ENCODE results near the gene ATP13A1.

ATP13A1 gene

DNA sequence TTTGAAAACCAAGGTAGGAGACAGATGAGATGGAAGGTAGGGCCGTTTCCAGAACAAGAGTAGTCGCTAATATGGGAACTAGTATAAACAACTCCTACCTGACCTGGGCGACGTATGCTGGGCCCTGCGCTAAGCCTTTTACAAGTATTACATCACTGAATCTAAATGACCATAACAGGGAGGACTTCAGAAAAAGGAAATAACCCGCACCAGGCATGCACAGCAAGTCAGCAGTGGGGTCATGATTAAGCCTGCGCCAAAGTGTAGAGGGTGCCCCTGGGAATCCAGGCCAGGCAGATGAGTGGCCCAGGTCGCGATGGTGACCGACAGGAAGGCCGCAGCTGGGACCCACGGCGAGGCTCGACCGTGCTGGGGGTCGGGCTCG is 613 bp downstream of the ATP13A1 start:
- no peak for DNase-seq (ENCODE audit: low read depth)

DNA sequence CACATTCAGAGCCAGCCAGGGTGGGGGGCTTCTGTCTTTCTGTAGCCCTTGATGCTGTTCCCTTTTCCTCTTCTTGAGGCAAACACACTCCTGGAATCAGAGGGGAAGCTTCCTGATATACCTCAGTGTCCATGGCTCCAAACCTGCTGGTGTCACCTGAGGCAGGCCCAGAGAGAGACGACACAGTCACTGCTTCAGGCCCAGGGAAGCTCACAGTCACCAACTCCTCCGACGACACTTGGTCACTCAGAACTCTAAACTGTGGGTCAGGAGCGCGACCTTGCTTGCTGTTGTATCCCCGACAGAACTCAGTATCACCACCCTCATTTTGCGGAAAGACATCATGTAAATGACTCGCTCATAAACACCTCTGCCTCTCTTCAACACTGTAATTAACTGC is 1.1 kb downstream of the ATP13A1 start:
- DNase-seq (ENCODE audit: low read depth), result no peak

DNA sequence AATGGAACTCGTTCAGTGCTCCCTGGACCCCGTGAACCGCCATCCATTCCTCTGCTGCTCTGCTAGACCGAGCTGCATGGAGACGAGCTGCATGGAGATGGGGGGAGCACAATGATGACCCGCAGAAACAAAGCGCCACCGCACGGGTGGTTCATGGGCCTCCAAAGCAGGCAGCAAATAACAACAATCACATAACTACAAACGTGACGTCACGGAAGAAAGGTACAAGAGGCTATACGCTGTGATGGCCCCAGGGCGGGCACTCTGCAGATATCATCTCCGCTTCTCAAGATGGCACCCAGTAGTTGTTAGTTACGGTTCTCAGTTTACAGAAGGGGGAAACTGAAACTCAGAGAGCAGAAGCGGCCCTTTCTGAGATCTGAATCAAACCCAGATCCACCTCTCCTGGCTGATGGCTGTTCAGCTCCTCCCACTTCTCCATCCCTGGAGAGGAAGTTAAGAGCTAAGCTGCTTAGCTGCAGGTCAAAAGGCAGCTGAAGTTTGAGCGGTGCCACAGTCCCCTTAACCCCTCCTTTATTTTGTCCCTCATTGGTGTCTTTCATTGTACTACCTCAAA is 1.7 kb downstream of the ATP13A1 start:
- DNase-seq (ENCODE audit: low read depth), result no peak

DNA sequence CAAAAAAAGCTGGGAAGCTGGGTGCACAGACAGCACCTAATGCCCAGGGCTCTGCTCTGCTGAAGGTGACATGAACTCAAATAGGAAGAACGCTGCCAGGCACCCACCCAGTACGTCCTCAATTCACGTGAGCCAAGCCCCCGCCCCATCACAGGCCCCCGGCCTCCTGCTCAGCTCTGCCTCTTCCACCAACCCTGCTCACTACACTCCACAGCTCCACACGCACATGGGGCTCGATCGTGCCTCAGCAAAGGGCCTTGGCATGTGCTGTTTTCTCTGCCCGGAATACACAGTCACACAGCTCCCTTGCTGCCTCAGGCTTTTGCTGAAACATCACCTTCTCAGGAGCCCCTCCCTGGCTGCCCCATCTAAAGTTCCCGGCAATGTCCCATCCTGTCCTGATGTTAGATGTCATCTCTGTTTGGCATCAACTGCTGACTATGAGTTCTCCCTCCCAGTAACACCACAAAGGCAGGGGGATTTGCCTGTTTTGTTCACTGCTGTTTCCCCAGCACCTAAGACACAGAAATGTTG is 2.3 kb downstream of the ATP13A1 start:
- no peak for DNase-seq (ENCODE audit: low read depth)

DNA sequence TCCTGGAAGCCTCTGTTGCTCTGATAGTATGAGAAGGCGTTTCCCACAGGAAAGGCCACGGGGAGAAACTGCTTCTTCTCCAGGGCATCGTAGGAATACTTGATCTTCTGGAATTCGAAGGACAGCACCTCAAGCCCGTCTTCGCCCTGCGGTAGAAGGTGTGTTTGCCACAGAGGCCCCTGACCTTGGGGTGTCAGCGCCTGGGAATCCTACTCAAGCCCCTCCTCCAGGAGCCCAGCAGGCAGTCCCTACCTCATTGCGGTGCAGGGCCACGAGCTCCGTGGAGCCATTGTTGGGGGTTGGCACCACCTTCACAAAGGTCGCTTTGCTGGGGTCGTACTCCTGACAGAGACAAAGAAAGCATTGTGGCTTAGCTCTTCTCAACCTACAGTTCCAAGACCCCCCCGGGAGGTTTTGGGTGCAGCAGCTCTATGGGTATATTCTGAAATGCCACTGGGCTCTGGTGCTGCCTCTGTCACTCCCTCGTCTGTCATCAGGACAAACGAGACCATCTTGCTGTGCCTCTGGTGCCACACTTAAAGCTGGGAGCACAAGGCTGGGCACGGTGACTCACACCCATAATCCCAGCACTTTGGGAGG is 3.7 kb downstream of the ATP13A1 start:
- DNase-seq (ENCODE audit: low read depth), result no peak

DNA sequence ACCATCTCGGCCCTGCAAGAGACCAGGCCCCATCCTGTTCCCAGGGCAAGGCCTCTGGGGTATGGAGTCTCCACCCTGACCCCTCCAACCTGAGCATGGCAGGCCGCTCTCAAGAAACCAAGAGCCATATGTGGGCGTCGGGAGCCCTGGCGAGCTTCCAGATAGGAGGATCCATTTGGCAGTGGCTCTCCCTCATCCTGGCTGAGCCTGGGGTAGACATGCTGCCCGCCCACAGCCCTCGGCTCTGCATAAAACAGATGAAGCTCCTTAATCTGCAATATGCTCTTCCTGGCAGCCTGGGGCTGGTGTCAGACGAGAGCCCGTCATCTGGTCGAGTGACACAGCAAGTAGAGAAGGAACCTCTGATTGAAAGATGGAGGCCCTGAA is 6.1 kb downstream of the ATP13A1 start:
- no peak for DNase-seq (ENCODE audit: low read depth)

DNA sequence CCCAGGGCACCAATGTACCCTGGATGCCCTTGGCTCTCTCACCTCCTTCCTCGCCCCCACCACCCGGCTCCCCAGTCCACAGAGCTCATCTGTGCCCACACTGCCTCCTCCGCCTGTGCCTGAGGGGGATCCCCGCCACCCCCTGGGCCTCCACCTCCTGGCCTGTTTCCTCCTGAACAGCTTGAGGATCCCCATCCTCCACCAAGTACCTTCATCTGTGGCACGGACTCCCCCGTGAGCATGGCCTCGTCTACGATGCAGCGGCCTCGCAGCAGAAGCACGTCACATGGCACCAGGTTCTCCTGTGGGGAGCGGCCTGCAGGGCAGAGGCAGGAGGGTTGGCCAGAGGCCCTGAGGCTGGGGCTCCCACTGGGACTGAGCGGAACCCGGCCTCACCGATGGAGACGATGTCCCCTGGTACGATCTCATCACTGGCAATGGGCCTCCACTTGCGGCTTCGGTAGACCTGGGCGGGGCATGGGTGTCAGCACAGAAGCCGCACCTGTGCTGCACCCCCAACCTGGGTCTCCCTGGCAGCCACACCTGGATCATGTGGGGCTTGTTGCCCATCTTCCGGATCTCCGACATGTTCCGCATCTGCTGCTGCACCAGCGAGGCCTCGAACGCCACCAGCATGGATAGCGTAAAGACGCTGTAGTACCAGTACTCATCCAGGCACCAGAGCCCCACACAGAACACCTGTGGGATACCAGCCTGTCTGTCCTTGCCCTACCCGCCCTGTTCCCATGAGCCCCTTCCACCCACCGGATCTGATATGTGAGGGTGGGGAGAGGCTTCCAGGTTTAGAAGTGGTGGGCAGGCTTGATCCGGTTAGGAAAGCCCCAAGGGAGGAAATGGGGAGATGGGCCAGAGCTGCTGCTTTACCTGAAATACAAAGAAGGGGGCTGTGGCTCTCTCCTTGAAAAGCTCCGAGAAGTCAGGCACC is 6.8 kb downstream of the ATP13A1 start:
- DNase-seq (ENCODE audit: low read depth), result no peak

DNA sequence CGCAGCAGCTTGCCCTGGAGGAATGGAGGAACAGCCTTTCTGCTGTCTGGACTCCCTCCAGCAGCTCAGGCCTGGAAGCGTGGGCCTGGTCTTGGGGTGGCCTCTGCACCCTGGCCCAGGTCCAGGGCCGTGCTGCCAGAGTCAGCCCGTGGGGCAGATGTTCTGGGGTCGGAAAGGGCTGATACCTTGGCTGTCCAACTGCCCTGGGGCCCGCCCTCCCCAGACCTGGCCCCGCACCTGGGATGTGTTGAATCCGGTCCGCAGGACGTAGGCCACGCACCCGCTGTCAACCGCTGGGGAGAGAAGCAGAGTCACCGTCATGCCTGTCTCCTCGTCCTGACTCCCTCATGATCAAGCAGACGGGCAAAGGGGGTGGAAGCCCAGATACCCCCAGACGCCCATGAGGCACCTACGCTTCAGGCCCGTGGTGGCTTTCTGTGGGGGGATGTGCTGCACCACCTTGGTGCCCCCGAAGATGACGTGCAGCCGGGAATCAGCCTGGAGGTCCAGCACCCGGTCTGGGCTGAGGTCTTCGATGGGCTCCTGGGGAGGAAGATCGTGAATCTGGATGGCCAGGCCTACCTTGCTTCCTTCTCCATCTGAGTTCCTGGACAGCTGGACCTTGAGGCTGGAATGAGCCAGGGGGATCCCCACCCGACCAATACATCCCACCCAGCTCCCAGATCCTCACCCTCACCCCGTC is 7.7 kb downstream of the ATP13A1 start:
- DNase-seq (ENCODE audit: low read depth), result no peak

DNA sequence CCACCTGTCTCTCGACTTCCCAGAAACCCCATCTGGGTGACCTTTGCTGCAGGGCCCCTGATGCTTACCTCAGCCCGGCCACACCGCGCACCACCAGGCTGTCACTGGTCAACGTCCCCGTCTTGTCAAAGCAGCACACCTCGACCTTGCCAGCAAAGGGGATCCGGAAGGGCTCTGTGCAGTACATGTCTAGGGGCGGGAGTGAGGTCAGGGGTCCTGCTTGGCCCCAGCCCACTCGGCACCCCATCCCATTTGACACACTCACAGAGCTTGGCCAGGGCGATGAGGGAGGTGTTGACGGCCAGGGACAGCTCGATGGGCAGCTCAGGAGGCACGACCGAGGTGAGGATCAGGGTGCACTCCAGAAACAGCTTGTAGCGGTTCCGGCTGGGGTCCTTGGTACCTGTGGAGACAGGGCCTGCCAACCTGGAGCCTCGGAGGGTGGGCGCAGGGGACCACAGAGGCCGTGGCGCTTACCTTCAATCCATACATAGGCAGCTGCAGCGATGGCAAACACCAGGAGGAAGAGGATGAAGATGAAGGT is 8.4 kb downstream of the ATP13A1 start:
- DNase-seq (ENCODE audit: low read depth), result no peak

DNA sequence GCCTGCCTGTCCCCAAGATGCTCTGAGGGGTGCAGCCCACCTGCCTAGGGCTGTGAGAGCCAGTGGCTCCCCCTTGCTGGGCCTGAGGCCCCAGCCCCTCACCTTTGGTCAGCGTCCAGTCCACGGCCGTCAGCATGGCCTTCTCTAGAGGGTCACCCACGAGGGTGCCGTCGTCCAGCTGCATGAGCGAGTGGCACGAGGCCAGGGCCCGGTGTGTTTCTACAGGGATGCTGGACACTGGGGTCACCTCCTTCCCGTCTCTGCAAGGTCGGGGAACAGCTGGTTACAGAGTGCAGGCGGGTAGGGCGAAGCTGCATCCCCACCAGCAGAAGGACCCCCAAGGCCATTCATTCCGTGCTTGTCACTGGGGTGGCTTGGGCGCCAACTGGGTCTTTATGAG is 9.0 kb downstream of the ATP13A1 start:
- no peak for DNase-seq (ENCODE audit: low read depth)

DNA sequence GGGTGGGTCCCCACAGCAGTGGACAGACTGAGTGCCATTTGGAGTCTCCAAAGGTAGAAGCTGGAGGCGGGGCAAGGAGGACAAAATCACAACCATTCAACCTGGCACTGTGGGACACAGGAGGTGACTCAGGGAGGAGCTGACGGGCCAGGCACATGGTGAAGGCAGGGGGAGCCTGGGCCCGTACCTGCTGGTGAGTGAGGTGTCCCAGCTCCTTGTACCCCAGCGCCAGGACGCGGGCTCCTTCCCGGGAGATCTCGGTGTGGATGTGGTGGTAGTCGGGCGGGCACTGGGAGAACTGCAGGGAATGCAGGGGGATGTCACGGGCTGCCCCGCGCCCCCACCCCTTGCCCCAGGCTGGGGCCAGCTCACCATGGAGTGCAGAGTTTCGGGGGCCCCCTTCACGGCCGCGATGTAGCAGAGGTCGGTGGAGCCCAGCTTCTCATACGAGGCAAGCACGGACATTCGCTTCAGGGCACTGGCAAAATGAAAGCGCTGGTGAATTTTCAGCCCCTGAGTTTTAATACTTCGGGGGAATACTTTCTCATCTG is 9.8 kb downstream of the ATP13A1 start:
- DNase-seq (ENCODE audit: low read depth), result no peak

DNA sequence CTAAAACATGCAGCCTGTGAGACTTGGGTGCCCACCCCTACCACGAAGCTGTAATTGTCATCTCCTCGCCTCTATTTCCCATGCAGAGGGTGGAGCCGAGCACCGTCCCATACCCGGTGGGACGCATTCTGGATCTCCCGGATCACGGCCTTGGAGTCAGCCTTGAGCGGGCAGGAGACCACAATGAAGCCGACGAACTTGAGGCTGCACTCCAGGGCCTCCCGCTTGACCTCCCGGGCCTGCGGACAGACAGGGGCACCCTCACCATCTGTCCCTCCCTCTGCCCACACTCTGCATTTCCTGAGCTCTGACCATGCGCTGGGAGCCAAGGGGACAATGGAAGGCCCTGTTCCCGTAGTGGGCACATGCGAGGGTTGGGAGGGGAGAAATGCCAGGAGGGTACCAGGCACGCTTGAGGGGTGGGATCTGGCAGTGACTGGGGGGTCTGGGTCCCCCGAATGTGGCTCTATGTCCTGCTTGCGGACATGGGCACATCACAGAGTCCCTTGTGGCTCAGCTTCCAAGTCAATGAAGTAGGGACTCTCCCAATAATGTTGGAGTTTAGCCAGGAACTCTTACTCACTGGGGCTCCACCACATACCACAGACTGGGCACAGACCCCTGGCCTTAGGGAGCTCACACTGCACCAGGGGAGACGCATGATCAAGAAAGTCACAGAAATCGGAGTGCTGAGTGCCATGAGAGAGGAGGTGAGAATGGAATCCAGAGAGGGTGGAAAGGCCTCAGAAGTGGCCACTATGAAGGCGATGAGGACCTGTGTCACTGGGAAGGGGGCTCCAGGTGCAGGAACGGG is 10.8 kb downstream of the ATP13A1 start:
- no peak for DNase-seq (ENCODE audit: low read depth)

DNA sequence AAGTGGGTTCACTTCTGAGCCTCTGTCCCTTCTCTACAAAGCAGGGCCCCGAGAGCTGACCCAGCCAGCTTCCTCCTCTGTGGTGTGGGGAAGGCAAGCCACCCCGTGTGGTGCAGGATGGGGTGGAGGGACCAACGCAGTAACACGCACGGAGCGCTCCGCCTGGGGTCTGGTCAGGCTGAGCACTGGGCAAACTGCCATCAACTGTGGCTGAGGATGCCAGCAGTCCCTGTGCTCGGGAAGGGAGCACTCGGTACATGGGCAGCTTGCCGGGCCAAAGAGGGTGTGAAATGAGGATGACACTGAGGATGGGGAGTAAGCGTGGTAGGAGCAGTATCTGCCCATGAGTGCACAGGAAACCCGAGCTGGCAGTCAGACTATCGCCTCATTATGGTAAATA is 12.4 kb downstream of the ATP13A1 start:
- no peak for DNase-seq (ENCODE audit: low read depth)

DNA sequence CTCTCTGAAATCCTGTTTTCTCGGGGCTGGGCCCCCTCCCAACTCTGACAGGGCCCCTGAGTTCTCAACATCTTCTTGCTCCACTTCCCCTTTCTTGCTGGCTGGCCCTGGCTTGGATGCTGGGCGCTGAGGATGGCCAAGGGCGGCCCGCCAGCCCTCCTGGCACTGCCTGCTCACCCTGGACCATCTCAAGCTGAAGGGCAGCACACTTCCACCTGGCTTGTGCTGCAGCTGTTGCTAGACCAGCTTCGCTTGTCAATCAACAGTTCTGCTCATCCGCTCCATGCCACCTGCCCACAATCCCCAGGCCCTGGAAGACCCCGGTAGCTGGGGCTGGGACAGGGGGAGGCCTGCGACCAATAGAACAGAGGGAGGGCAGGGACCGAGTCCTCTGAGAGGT is 13.1 kb downstream of the ATP13A1 start:
- no peak for DNase-seq (ENCODE audit: low read depth)

DNA sequence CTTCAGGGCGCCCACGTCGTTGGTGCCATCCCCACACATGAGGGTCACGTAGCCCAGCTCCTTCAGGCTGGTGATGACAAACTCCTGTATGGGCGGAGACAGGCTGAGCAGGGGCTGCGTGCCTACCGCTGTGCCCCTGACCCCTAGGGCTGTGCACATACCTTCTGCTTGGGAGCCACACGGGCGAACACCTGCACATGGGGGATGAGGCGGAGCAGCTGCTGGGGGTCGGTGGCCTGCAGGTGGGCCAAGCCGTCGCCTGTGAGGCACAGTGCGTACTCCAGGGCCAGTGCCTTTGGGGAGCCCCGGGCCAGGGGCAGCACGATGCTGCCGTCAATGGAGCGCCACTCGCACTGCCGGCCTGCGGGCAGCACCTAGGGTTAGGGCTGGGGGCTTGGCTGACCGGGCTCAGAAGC is 13.9 kb downstream of the ATP13A1 start:
- DNase-seq (ENCODE audit: low read depth), result no peak

DNA sequence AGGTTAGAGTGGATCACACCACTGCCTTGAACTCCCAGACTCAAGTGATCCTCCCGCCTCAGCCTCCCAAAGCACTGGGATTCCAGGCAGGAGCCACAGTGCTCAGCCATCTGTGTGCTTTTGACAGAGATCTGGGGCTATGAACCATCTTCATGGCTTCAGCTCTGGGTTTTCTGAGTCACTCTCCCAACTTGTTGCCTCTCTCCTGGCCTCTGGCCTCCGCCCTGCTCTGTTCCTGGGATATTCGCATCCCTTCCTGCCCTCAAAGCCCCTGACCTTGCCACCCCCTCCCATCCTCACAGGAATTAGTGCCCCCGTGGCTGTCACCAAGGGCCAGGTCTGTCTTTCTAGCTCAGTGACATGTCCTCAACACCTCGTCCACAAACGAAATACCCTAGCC is 14.3 kb downstream of the ATP13A1 start:
- DNase-seq (ENCODE audit: low read depth), result no peak

DNA sequence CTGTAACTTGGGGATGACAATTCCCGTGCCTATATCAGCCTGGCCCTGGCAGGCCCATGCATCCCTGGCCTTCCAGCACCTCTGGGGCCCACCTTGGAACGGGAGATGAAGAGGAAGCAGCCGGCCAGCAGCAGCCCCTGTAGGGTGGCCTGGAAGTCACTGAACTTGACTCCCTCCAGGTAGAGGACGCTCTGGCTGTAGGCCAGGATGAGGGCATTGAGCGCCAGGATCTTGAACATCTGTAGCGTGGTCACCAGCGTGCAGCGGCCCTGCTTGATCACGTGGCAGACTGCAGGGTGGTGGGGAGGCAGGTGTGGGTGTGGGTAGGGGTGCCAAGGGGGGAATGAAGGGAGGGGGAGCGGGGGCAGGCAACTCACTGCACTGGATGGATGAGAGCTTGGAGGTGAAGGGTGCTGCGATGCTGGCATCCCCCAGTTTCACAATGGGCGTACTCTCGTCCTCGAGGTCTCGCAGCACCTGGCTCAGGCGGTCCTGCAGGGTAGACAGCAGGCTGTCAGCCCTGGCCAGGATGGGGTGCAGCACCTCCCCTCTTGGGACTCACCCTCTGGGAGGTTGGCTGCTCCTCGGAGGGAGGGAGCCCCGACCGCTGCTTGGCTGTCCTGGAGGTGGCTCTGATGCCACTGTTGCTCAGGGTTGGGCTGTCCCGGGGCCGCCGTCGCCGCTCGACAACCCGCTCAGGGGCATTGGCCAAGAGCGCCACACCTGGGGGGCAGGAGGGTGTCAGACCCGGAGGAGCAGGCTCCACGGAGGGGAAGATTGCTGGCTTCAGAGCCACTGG is 16.2 kb downstream of the ATP13A1 start:
- no peak for DNase-seq (ENCODE audit: low read depth)

DNA sequence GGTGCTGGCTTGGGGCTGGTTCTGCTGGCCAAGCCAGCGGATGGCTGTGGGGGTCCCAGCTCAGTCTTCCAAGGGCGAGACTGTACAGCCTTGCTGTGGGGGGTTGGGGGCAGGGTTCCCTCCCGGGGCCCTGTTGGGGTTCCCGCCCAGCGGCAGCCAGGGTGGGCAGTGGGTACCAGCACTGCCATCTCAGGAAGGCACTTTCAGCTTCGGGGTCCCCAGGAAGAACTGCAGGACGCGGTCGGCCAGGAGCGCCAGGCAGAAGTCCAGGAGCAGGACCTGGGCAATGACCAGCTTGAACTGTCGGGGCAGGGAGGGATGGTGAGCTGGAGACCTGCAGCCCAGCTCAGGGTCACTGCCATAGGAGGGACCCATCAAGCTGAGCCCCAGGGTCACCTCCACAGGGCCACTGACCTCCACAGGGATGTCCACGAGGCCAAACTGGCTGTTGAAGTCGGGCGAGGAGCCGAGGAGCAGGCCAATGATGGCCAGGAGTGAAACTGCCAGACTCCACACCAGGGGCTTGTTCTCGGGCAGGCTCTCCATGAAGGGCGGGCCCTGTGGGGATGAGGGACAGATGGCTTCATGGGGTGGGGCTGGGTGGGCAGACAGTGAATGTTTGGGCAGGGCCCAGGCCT is 18.1 kb downstream of the ATP13A1 start:
- no peak for DNase-seq (ENCODE audit: low read depth)

DNA sequence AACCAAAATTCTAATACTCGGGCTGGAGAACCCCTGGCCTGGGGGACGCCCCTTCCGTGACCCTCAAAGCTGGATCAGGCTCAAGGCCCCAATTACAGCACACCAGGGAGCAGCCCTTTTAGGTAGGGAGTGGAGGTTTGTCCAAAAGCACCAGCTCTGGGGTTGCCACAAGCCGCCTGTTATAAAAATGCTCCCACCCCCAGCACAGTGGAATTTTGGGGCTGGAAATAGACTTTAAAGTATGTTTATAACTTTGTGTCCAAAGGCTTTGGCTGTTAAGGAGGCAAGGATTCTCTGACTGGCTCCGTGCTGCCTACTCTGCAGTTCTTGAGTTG is 19.5 kb downstream of the ATP13A1 start:
- no peak for DNase-seq (ENCODE audit: low read depth)
